GOT3 (cell line): ENCODE results near the gene CTNNA1.
"Not testable (repeated sequence)": the region's sequence is repeated elsewhere in the genome, so short reads cannot be mapped to it uniquely, and the experiment has no call there.

ENCODE experiments used
- DNase-seq: peaks from one replicate; lab custom pipeline; 2025; ENCODE audit warnings: mixed read lengths; lab: John Stamatoyannopoulos, UW

The CTNNA1 gene

DNA sequence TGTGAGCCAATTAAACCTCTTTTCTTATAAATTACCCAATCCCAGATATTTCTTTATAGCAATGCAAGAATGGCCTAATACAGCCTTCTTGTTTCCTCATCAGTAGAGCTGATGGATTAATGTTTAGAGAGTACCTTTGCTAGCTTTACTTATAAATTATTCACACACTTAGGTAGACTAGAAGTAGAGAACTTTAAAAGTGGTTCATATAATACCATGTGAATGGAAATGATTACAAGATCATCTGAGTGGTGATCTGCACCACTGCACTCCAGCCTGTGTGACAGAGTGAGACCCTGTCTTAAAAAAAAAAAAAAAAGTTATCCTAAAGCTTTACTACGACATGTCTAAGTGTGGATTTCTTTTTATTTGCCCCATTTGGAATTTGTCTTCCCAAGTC lies 145.1 kb downstream of the CTNNA1 start:
- no peak for DNase-seq

DNA sequence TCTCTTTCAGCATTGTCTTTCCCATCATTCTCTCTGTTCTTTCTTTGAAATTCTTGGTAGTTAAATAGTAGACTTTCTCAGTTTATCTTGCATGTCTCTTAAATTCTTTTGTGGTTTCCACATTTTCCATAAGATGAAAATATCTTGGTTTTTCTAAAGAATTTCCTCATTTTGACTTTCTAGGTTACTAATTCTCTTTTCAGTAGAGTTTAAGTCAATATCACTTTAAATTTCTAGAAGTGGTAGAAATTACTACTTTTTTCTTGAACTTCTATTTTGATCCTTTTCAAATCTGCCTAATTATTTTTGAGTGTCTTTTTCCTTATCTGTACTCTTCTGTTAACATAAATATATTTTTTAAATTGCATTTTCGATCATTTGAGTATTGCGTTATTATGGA lies 145.5 kb downstream of the CTNNA1 start:
- no peak for DNase-seq

DNA sequence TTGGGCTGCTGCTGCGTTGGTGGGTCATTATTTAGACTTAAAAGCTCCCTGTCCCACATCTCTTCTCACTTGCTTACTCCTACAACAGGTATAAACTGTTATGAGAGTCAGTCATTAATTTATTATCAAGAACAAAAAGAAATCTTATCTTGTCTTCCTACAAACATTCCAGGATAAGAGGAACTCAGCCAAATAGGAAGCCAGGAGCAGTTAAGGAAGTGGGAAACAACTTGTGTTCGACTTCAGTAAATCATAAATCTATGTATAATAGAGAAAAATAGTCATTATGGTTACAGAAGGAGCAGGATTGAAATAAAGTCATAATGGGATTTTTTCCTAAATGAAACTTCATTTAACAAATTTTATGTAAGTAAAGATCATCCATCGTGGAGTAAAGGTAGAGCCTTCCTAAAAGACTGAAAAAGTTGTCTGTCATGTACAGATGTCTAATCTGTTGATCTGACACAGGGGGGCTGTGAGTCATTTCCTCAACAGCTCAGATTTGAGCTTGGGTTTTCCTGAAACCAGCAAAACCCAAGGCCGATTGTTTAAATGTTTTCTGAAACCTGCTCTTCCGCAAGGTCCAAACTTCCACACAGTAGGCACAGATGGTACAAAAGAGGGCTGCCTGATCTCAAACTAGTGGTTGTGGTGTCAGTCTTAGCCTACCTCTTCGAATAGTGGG lies 147.2 kb downstream of the CTNNA1 start:
- DNase-seq = no peak

DNA sequence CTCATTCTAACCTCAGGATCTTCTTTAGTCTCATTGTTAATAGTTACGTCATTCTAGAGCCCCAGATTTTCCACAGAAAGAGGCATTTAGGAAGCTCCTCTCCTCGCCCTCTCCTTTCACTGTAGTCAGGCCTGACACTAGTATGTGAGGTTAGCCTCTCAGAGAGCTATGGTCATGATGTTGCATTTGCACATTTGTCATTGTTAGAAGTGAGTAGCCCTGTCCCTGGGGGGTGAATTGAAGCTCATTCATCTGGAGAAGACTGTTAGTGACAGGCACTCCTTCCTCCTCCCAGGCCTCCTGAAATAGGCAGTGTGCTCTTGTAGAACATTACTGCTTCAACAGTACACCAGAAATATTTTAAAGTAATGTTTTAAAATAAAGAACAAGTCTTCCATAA lies 148.5 kb downstream of the CTNNA1 start:
- DNase-seq = no peak

- DNase-seq = no peak
These were observed 150.0 kb downstream of the CTNNA1 start for GRCh38 chr5:138903130-138903775.

DNA sequence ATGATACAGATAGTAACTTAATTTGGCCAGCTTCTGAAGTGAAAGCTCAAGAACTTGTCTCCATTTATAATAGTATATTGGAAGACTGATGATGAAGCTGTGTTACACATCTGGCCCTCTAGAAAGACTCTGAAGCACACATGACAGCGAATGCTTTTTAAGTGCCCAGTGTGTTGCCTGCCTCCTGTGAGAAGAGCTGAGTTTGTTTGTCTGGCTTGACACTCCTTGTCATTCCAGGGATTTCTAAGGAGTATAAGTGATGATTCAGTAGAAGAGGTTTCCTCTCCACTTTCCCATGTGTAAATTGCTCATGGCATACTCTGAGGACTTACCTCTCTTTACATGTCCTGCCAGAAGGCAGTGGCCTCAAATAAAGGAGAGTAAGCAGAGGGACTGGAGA lies 152.3 kb downstream of the CTNNA1 start:
- no peak for DNase-seq

GRCh38 chr5:138909734-138910133 lies 156.5 kb downstream of the CTNNA1 start:
- no peak for DNase-seq

- DNase-seq = no peak
These were observed 157.4 kb downstream of the CTNNA1 start for GRCh38 chr5:138910546-138911185.

GRCh38 chr5:138911441-138911840 lies 158.2 kb downstream of the CTNNA1 start:
- DNase-seq = no peak

DNA sequence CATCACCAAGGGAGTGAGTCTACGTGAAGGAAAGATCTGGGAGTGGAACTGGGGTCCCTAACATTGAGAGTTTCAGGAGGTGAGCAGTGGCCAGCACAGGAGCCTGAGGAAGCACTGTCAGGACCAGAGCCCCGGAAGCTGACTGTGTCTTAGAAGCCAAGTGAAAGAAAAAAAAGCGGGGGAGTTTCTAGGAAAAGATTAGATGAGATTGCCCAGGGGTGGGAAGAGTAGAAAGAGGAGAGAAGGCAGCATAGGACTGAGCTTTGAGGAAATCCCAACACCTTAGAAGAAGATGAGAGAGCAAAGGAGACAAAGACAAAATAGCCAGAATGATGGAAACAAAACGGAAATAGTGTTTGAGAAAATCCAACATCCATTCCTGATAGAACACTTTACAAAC lies 158.9 kb downstream of the CTNNA1 start:
- no peak for DNase-seq

GRCh38 chr5:138913773-138914172 lies 160.5 kb downstream of the CTNNA1 start:
- DNase-seq = no peak

GRCh38 chr5:138914338-138914737 lies 161.1 kb downstream of the CTNNA1 start:
- DNase-seq = no peak

GRCh38 chr5:138918686-138919085 lies 165.5 kb downstream of the CTNNA1 start:
- DNase-seq = no peak

- DNase-seq = no peak
These were observed 167.0 kb downstream of the CTNNA1 start for GRCh38 chr5:138920181-138920580.

GRCh38 chr5:138921362-138921761 lies 168.1 kb downstream of the CTNNA1 start:
- DNase-seq = not testable (repeated sequence)

- no peak for DNase-seq
These were observed 169.3 kb downstream of the CTNNA1 start for GRCh38 chr5:138922494-138922893.

DNA sequence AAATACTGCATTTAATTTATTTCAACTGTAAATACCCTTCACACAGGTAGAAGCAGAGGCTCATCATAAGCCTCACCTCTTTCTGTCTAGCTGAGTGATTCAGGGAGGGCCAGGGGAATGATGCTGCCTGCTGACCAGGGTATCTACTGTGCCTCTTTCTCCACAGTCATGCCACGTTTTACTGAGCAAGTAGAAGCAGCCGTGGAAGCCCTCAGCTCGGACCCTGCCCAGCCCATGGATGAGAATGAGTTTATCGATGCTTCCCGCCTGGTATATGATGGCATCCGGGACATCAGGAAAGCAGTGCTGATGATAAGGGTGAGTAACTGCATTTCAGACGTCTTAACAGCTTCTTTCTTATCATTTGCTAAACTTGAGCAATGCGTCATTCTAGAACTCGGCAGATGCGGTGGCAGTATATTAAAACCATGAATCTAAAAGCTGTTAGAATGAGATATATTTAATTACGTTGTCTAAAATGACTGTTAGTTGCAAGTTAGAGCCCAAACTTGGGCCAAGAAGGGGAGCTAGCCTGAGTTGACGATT lies 171.9 kb downstream of the CTNNA1 start:
- no peak for DNase-seq

DNA sequence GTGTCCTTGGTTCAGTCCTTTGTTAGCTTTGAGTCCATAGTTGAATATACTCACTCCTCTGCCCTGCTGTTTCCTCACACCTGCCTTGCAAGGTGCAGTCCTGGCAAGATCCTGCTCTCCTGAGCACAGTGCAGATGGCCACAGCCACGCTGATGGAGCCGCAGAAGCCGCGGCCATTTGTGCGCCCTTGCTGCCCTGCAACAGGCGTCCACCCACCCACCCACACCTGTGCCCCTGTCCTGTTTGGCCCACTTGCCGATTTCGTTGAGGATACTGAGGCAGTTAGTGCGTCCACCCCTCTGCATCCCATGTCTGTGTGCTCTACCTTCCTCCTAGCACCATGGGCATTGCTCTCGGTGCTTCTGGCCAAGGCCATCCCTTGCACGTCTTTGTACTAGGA lies 173.0 kb downstream of the CTNNA1 start:
- DNase-seq = no peak

DNA sequence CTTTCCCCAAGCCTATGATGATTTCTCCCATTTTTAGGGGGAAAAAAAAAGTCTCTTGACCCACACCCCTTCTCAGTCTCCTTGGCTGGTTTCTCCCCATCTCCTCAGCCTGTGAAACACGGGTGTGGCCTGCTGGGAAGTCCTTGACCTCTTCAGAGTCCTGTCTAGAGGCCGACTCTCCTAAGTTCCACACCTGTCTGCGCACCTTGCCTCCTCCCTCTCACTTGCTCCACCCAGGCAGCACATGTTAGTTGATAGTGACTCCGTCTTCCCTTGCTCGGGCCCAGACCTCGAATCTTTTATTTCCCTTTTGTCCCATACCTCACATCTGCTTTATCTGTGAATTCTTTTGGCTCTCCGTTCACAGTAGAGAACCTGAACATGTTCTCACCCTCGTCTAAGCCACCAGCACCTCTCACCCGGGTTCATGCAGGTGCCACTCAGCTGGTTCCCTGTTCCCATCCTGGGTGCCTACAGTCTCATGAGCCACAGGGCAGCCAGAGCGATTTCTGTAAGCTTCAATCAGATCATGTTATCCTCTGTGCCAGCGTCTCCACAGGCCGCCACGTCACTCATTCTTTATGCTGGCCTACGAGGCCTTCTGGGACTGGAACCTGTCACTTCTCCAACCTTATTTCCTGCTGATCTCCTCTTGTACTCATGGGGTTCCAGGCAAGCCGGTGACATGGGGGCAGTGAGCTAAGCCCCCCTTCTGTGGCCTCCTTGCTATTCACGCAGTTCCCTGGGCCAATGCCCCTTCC lies 173.6 kb downstream of the CTNNA1 start:
- DNase-seq = no peak

- no peak for DNase-seq
These were observed 174.3 kb downstream of the CTNNA1 start for GRCh38 chr5:138927544-138927943.

DNA sequence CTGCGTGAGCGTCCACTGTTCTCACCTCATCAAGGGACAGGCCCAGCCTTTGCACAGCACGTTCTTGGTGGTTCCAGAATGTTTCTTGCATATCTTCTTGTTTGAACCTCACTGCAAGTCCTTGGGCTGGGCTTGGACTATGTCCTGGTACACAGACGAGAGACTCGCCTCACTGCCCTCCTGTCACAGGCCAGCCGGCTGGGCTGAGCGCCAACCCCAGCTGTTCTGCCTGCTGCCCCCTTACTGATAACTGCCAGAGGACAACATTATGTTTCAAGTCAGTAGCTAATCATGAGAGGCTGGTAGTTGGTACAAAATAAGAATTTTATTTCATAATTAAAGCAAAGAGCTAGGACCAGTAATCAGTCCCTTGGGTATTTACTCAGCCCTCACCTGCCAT lies 174.8 kb downstream of the CTNNA1 start:
- DNase-seq = no peak

DNA sequence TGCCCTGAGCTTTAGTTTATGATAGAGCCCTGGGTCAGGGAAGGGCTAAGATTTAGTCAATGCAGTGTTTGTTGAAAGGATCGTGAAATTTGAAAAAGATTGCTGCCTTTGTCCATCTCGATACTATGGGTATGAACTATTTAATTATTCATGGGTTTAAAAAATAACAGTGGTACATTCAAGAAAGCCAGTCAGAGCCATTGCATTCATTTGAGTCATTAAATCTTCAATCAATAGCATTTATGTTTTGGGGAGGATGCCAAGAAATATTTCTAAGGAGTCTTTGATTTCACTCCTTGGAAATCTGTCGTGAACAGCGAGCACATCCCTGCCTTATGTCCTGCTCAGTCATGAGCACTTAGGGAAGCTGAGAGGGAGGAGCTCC lies 176.3 kb downstream of the CTNNA1 start:
- no peak for DNase-seq
